HepG2 (cell line): ENCODE results near the gene FIZ1. TPM values are rescaled to one million over a fixed set of nuclear protein-coding genes. Genes with fewer than 3 reads are reported as not detected.

Experiments used
- DR1 ChIP-seq: sonication (generic); formaldehyde crosslinking; IDR thresholded peaks from 2 replicates; pipeline ENCODE4 v1.8.0; 2021; ENCODE audit warnings: mild to moderate bottlenecking, missing genetic modification reagents, inconsistent platforms
- GPN1 ChIP-seq: sonication (generic); formaldehyde crosslinking; IDR thresholded peaks from 2 replicates; pipeline ENCODE4 v1.5.1; 2020; ENCODE audit warnings: missing genetic modification reagents, borderline replicate concordance
- GTF3A ChIP-seq: sonication (generic); formaldehyde crosslinking; conservative IDR thresholded peaks from 2 replicates; pipeline ENCODE4 v1.4.0; 2020; ENCODE audit warnings: mild to moderate bottlenecking, missing genetic modification reagents
- NRL ChIP-seq: sonication (generic); formaldehyde crosslinking; IDR thresholded peaks from 2 replicates; pipeline ENCODE4 v1.5.0; 2020; ENCODE audit warnings: missing genetic modification reagents, mild to moderate bottlenecking, moderate library complexity, borderline replicate concordance
- ZNF281 ChIP-seq: sonication (generic); formaldehyde crosslinking; IDR thresholded peaks from 2 replicates; pipeline ENCODE4 v1.4.0; 2020; ENCODE audit warnings: missing genetic modification reagents, borderline replicate concordance
- ZNF30 ChIP-seq: sonication (generic); formaldehyde crosslinking; IDR thresholded peaks from 2 replicates; pipeline ENCODE4 v1.5.0; 2020; ENCODE audit warnings: mild to moderate bottlenecking, missing genetic modification reagents
- ZNF737 ChIP-seq: sonication (generic); formaldehyde crosslinking; IDR thresholded peaks from 2 replicates; pipeline ENCODE4 v1.5.0; 2020; ENCODE audit warnings: missing genetic modification reagents, mild to moderate bottlenecking, borderline replicate concordance
- ZNF740 ChIP-seq: sonication (generic); formaldehyde crosslinking; IDR thresholded peaks from 2 replicates; pipeline ENCODE4 v1.4.0; 2020; ENCODE audit warnings: missing genetic modification reagents
- ZNF766 ChIP-seq: sonication (generic); formaldehyde crosslinking; IDR thresholded peaks from 2 replicates; pipeline ENCODE4 v1.5.0; 2020; ENCODE audit warnings: missing genetic modification reagents, borderline replicate concordance
- ZNF879 ChIP-seq: sonication (generic); formaldehyde crosslinking; IDR thresholded peaks from 2 replicates; pipeline ENCODE4 v1.8.1; 2023; ENCODE audit warnings: missing genetic modification reagents
- polyA plus RNA-seq, 8 experiments: library from polyadenylated mRNA; depleted of rRNA in 3 of 8; stranded (reverse) in 7 of 8; unstranded in 1 of 8; fragments of >200 nt; fragmentation: Illumina TruSeq in 4 of 8; extraction: Trizol in 4 of 8; gene quantifications; 2 replicates each; pipeline versions ENCODE4 v1.2.1 to v1.2.3, GENCODE V29; 2011 to 2016; ENCODE audit warnings: low read depth in 4 of 8, missing spikeins in 1 of 8, mixed read lengths in 1 of 8; ENCODE audit not compliant: insufficient read depth in 1 of 8
- total RNA-seq, 5 experiments: library from RNA; depleted of rRNA; stranded (reverse); fragments of >200 nt; fragmentation: Illumina TruSeq; extraction: Trizol; gene quantifications; 2 replicates each; pipeline ENCODE4 v1.2.3, GENCODE V29; 2016; ENCODE audit warnings: low read depth in 1 of 5
- TF ChIP-seq, protein P1 (sequence below): sonication (generic); formaldehyde crosslinking; IDR thresholded peaks from 2 replicates; pipeline ENCODE4 v1.4.0; 2020; ENCODE audit warnings: missing genetic modification reagents
- TF ChIP-seq, protein P2 (sequence below): sonication (generic); formaldehyde crosslinking; IDR thresholded peaks from 2 replicates; pipeline ENCODE4 v1.5.1; 2020; ENCODE audit warnings: mild to moderate bottlenecking, moderate library complexity, missing genetic modification reagents
- TF ChIP-seq, protein P3 (sequence below): sonication (generic); formaldehyde crosslinking; IDR thresholded peaks from 2 replicates; pipeline ENCODE4 v1.5.0; 2020; ENCODE audit warnings: mild to moderate bottlenecking, missing genetic modification reagents
- TF ChIP-seq, protein P4 (sequence below): sonication (generic); formaldehyde crosslinking; IDR thresholded peaks from 2 replicates; pipeline ENCODE4; 2020; ENCODE audit warnings: missing genetic modification reagents, mild to moderate bottlenecking, borderline replicate concordance
- TF ChIP-seq, protein P5 (sequence below): sonication (generic); formaldehyde crosslinking; IDR thresholded peaks from 2 replicates; pipeline ENCODE4 v1.8.1; 2023; ENCODE audit warnings: mild to moderate bottlenecking, inconsistent platforms, moderate library complexity, missing genetic modification reagents, borderline replicate concordance

The FIZ1 gene
- total and polyA plus RNA-seq, 2 of the 13 experiments (the other 11 are each of a cell fraction or from before 2014, with no cell fraction given), result 3.6 to 5.9 TPM

DNA sequence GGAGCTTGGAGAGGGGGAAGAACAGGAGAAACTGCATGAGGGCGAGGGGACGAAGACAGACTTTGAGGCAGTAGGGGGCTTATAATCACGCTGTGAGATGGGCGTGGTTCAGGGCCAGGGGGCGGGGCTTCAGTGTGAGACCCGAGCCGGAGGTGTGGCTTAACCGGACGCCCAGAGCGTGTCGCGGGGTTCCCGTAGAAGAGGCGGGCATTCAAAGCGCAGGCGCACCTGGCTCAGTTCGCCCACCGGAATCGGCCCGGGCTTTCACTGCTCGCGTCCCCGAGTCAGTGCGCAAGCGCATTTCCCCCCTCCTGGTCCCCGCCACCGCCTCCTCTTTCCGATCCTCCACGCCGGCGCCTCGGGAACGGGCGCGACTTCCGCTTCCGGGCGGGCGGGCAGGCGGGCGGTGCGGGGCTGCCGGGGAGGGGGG, 5.9 kb upstream of the FIZ1 start (continued):
- TF ChIP-seq, protein P1, sequence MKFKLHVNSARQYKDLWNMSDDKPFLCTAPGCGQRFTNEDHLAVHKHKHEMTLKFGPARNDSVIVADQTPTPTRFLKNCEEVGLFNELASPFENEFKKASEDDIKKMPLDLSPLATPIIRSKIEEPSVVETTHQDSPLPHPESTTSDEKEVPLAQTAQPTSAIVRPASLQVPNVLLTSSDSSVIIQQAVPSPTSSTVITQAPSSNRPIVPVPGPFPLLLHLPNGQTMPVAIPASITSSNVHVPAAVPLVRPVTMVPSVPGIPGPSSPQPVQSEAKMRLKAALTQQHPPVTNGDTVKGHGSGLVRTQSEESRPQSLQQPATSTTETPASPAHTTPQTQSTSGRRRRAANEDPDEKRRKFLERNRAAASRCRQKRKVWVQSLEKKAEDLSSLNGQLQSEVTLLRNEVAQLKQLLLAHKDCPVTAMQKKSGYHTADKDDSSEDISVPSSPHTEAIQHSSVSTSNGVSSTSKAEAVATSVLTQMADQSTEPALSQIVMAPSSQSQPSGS (CRISPR knock-in tag), result no peak
- TF ChIP-seq ZNF740 (CRISPR knock-in tag) (no peak), ZNF30 (CRISPR knock-in tag) (no peak), GTF3A (CRISPR knock-in tag) (no peak), ZNF766 (CRISPR knock-in tag) (no peak), DR1 (CRISPR knock-in tag) (0 out of 2 replicates have a peak, but pooled peaks have one; percentile 29), ZNF879 (CRISPR knock-in tag) (no peak), ZNF281 (CRISPR knock-in tag) (peak; percentile 59; the same call in 1 of the 2 replicates), GPN1 (CRISPR knock-in tag) (no peak), NRL (CRISPR knock-in tag) (no peak), ZNF737 (no peak)
- TF ChIP-seq, protein P2, sequence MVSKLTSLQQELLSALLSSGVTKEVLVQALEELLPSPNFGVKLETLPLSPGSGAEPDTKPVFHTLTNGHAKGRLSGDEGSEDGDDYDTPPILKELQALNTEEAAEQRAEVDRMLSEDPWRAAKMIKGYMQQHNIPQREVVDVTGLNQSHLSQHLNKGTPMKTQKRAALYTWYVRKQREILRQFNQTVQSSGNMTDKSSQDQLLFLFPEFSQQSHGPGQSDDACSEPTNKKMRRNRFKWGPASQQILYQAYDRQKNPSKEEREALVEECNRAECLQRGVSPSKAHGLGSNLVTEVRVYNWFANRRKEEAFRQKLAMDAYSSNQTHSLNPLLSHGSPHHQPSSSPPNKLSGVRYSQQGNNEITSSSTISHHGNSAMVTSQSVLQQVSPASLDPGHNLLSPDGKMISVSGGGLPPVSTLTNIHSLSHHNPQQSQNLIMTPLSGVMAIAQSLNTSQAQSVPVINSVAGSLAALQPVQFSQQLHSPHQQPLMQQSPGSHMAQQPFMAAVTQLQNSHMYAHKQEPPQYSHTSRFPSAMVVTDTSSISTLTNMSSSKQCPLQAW (CRISPR knock-in tag), result no peak
- TF ChIP-seq, protein P3, sequence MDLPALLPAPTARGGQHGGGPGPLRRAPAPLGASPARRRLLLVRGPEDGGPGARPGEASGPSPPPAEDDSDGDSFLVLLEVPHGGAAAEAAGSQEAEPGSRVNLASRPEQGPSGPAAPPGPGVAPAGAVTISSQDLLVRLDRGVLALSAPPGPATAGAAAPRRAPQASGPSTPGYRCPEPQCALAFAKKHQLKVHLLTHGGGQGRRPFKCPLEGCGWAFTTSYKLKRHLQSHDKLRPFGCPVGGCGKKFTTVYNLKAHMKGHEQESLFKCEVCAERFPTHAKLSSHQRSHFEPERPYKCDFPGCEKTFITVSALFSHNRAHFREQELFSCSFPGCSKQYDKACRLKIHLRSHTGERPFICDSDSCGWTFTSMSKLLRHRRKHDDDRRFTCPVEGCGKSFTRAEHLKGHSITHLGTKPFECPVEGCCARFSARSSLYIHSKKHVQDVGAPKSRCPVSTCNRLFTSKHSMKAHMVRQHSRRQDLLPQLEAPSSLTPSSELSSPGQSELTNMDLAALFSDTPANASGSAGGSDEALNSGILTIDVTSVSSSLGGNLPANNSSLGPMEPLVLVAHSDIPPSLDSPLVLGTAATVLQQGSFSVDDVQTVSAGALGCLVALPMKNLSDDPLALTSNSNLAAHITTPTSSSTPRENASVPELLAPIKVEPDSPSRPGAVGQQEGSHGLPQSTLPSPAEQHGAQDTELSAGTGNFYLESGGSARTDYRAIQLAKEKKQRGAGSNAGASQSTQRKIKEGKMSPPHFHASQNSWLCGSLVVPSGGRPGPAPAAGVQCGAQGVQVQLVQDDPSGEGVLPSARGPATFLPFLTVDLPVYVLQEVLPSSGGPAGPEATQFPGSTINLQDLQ (CRISPR knock-in tag), result no peak
- TF ChIP-seq, protein P4, sequence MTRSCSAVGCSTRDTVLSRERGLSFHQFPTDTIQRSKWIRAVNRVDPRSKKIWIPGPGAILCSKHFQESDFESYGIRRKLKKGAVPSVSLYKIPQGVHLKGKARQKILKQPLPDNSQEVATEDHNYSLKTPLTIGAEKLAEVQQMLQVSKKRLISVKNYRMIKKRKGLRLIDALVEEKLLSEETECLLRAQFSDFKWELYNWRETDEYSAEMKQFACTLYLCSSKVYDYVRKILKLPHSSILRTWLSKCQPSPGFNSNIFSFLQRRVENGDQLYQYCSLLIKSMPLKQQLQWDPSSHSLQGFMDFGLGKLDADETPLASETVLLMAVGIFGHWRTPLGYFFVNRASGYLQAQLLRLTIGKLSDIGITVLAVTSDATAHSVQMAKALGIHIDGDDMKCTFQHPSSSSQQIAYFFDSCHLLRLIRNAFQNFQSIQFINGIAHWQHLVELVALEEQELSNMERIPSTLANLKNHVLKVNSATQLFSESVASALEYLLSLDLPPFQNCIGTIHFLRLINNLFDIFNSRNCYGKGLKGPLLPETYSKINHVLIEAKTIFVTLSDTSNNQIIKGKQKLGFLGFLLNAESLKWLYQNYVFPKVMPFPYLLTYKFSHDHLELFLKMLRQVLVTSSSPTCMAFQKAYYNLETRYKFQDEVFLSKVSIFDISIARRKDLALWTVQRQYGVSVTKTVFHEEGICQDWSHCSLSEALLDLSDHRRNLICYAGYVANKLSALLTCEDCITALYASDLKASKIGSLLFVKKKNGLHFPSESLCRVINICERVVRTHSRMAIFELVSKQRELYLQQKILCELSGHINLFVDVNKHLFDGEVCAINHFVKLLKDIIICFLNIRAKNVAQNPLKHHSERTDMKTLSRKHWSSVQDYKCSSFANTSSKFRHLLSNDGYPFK, result no peak
- TF ChIP-seq, protein P5, sequence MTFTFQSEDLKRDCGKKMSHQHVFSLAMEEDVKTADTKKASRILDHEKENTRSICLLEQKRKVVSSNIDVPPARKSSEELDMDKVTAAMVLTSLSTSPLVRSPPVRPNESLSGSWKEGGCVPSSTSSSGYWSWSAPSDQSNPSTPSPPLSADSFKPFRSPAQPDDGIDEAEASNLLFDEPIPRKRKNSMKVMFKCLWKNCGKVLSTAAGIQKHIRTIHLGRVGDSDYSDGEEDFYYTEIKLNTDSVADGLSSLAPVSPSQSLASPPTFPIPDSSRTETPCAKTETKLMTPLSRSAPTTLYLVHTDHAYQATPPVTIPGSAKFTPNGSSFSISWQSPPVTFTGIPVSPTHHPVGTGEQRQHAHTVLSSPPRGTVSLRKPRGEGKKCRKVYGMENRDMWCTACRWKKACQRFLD (CRISPR knock-in tag), result no peak
